HCT116 (cell line): Measurements from ENCODE around the gene LHX3. TPM values are rescaled to one million over a fixed set of nuclear protein-coding genes. Genes with fewer than 3 reads are reported as not detected.

Experiments
- ATAC-seq: fragments of 200-7000 bp; cut with Tn5 transposase; 2 replicates; pipeline ENCODE4 v1.9.1; 2020; ENCODE audit warnings: mild to moderate bottlenecking, moderate library complexity
- BruUV-seq: library from RNA; stranded (reverse); fragments of 400-500 nt; replicated peaks from 2 replicates; lab custom pipeline; 2021; lab: Mats Ljungman, UMichigan
- CTCF ChIA-PET: fragments of 300-600 bp; sonication (Branson Sonifier 250); formaldehyde crosslinking; loops from one replicate; lab custom pipeline; 2021; ENCODE audit warnings: antibody characterized with exemption; lab: Charles Lee
- POLR2A ChIA-PET: fragments of 300-600, 350-600 bp; sonication (Branson Sonifier 250); formaldehyde crosslinking; loops from one replicate; lab custom pipeline; 2021; ENCODE audit warnings: antibody characterized with exemption; lab: Charles Lee
- RAD21 ChIA-PET, 2 experiments: fragments of 300-600 bp; sonication (Branson Sonifier 250); formaldehyde crosslinking; loops; one replicate each; lab custom pipeline; 2023; ENCODE audit warnings: low total read pairs in 2 of 2; ENCODE audit not compliant: uncharacterized antibody in 2 of 2, unreplicated experiment in 2 of 2, low non-redundant PET in 1 of 2; lab: Charles Lee
- DNase-seq: peaks from one replicate; pipeline ENCODE4 v3.0.0-alpha.2; 2010; ENCODE audit warnings: low read depth, low spot score
- H2AFZ ChIP-seq: fragments of 200-600 bp; shearing (Covaris generic), sonication (generic); 2 replicates; pipeline ENCODE4 v1.6.1; 2017; ENCODE audit warnings: low read depth, mixed run types, mixed read lengths, antibody characterized with exemption, low read length; ENCODE audit not compliant: poor library complexity, severe bottlenecking
- H3K27ac ChIP-seq: 2 replicates; pipeline ENCODE4 v1.5.1; 2012; ENCODE audit warnings: low read depth, low read length
- H3K27me3 ChIP-seq: fragments of 200-600 bp; sonication (generic); 2 replicates; pipeline ENCODE4 v1.6.1; 2016; ENCODE audit warnings: mixed run types, low read length, mixed read lengths; ENCODE audit not compliant: insufficient read depth
- H3K36me3 ChIP-seq, 2 experiments: fragments of 200-500 bp in 1 of 2; fragments of 200-600 bp in 1 of 2; sonication (Bioruptor generic) in 1 of 2; sonication (generic) in 1 of 2; 2 replicates each; pipeline versions ENCODE4 v1.5.1 to v1.6.1; 2014 to 2016; ENCODE audit warnings: low read length in 2 of 2, inconsistent platforms in 1 of 2, mixed read lengths in 1 of 2, mixed run types in 1 of 2; ENCODE audit not compliant: insufficient read depth in 2 of 2, control insufficient read depth in 1 of 2
- H3K4me1 ChIP-seq, 2 experiments: fragments of 200-600 bp in 1 of 2; sonication (generic) in 1 of 2; 2 replicates each; pipeline versions ENCODE4 v1.5.1 to v1.6.1; 2012 to 2017; ENCODE audit warnings: low read length in 2 of 2, inconsistent platforms in 1 of 2, mild to moderate bottlenecking in 1 of 2, mixed read lengths in 1 of 2, mixed run types in 1 of 2, moderate library complexity in 1 of 2; ENCODE audit not compliant: insufficient read depth in 2 of 2, control insufficient read depth in 1 of 2
- H3K4me2 ChIP-seq: fragments of 200-600 bp; sonication (generic); 2 replicates; pipeline ENCODE4 v1.6.1; 2017; ENCODE audit warnings: mixed run types, low read length, mixed read lengths
- H3K4me3 ChIP-seq, 2 experiments: fragments of 200-600 bp in 1 of 2; sonication (generic) in 1 of 2; replicated peaks in 1 of 2; 2 replicates each; pipeline ENCODE4 v1.5.1; 2011 to 2016; ENCODE audit warnings: low read length in 2 of 2, control low read depth in 1 of 2, low read depth in 1 of 2, mild to moderate bottlenecking in 1 of 2, mixed read lengths in 1 of 2, mixed run types in 1 of 2
- H3K79me2 ChIP-seq: fragments of 200-600 bp; sonication (generic); 2 replicates; pipeline ENCODE4 v1.6.1; 2017; ENCODE audit warnings: mild to moderate bottlenecking, mixed run types, low read length, moderate library complexity, mixed read lengths; ENCODE audit not compliant: insufficient read depth
- H3K9ac ChIP-seq: fragments of 200-600 bp; sonication (generic); 2 replicates; pipeline ENCODE4 v1.6.1; 2016; ENCODE audit warnings: low read length, mixed read lengths
- H3K9me2 ChIP-seq: fragments of 200-600 bp; sonication (generic), shearing (Covaris generic); 2 replicates; pipeline ENCODE4 v1.6.1; 2017; ENCODE audit warnings: mixed run types, mild to moderate bottlenecking, moderate library complexity; ENCODE audit not compliant: insufficient read depth
- H3K9me3 ChIP-seq, 2 experiments: fragments of 200-500 bp in 1 of 2; fragments of 200-600 bp in 1 of 2; sonication (Bioruptor generic) in 1 of 2; sonication (generic) in 1 of 2; 2 replicates each; pipeline ENCODE4 v1.6.1; 2014 to 2017; ENCODE audit warnings: low read length in 2 of 2, mixed read lengths in 2 of 2, inconsistent platforms in 1 of 2, low read depth in 1 of 2, mild to moderate bottlenecking in 1 of 2, mixed run types in 1 of 2, moderate library complexity in 1 of 2; ENCODE audit not compliant: control insufficient read depth in 1 of 2, insufficient read depth in 1 of 2
- H4K20me1 ChIP-seq: fragments of 200-600 bp; sonication (generic), shearing (Covaris generic); 2 replicates; pipeline ENCODE4 v1.6.1; 2017; ENCODE audit warnings: mixed run types, mild to moderate bottlenecking, moderate library complexity; ENCODE audit not compliant: insufficient read depth
- ATF3 ChIP-seq: IDR thresholded peaks from 2 replicates; pipeline ENCODE4 v1.6.1; 2012
- CBX3 ChIP-seq: IDR thresholded peaks from 2 replicates; pipeline ENCODE4 v1.6.1; 2012; ENCODE audit warnings: low read depth
- CEBPB ChIP-seq: IDR thresholded peaks from 2 replicates; pipeline ENCODE4 v1.6.1; 2012; ENCODE audit warnings: low read depth
- EGR1 ChIP-seq: IDR thresholded peaks from 2 replicates; pipeline ENCODE4 v1.6.1; 2012; ENCODE audit warnings: low read depth
- EZH2 ChIP-seq: fragments of 200-600 bp; sonication (generic); IDR thresholded peaks from 2 replicates; pipeline ENCODE4 v1.6.1; 2017; ENCODE audit warnings: antibody characterized with exemption, mixed run types
- EZH2phosphoT487 ChIP-seq: fragments of 200-600 bp; IDR thresholded peaks from 2 replicates; pipeline ENCODE4 v1.6.1; 2018; ENCODE audit warnings: antibody characterized with exemption, borderline replicate concordance
- JUND ChIP-seq: IDR thresholded peaks from 2 replicates; pipeline ENCODE4 v1.6.1; 2012
- MAX ChIP-seq: IDR thresholded peaks from 2 replicates; pipeline ENCODE4 v1.6.1; 2012
- POLR2A ChIP-seq: IDR thresholded peaks from 2 replicates; pipeline ENCODE4 v1.7.0; 2011; ENCODE audit warnings: borderline replicate concordance; ENCODE audit not compliant: insufficient read depth, insufficient read length; ENCODE audit errors: extremely low read depth
- RAD21 ChIP-seq: IDR thresholded peaks from 2 replicates; pipeline ENCODE4 v1.6.1; 2012; ENCODE audit warnings: low read depth, mild to moderate bottlenecking
- SIN3A ChIP-seq: IDR thresholded peaks from 2 replicates; pipeline ENCODE4 v1.6.1; 2012; ENCODE audit warnings: low read depth
- SRF ChIP-seq: IDR thresholded peaks from 2 replicates; pipeline ENCODE4 v1.6.1; 2012; ENCODE audit warnings: low read depth
- ZFX ChIP-seq: fragments of 450-650 bp; IDR thresholded peaks from 2 replicates; pipeline ENCODE4 v1.6.1; 2017
- ZNF274 ChIP-seq: fragments of 200-500 bp; sonication (Bioruptor generic); IDR thresholded peaks from 2 replicates; pipeline ENCODE4 v1.6.1; 2014; ENCODE audit warnings: mild to moderate bottlenecking, low read depth, low read length, inconsistent platforms
- intact Hi-C: fragments of 100-400 bp; cut with micrococcal nuclease; formaldehyde crosslinking; loops from 2 replicates; pipeline ENCODE4 v1.10.0; 2022
- total RNA-seq: library from RNA; stranded (reverse); gene quantifications from one replicate; pipeline ENCODE4 v1.2.1, GENCODE V29; 2021; ENCODE audit not compliant: unreplicated experiment
- TF ChIP-seq, protein P1 (sequence below): IDR thresholded peaks from 2 replicates; pipeline ENCODE4 v1.6.1; 2012; ENCODE audit warnings: low read depth
- TF ChIP-seq, protein P2 (sequence below): IDR thresholded peaks from 2 replicates; pipeline ENCODE4 v1.6.1; 2011; ENCODE audit warnings: mild to moderate bottlenecking, low read length, moderate library complexity; ENCODE audit not compliant: insufficient replicate concordance; ENCODE audit errors: extremely low read depth

Gene LHX3
- total RNA-seq, 1 experiment from 2014 or later, result not detected

DNA sequence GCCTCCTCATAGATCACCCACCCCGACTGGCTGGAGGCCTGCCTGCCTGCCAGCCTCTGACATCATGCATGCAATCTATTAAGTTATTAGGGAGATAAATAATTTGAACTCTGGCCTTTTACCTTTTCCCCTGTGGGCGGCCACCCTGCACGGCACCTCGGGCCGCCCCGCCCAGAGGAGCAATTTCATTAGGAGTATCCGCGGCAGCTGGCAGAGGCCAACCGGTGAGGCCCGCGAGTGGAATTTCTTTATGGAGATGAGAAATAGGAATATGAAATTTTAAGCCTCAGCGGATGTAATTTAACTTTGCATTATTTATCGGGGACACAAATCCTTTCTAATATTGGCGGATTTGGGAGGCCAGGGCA lies 22.5 kb downstream of the LHX3 start:
- Histone ChIP-seq H3K27ac (no peak overlapping the region), H4K20me1 (no peaks in the 10 kb centered on the region), H3K9me2 (no peaks in the 10 kb centered on the region), H3K27me3 (no peaks in the 10 kb centered on the region), H3K9ac (no peak overlapping the region), H3K4me3 (no peak overlapping the region), H2AFZ (no peak overlapping the region), H3K36me3 (no peaks in the 10 kb centered on the region), H3K4me2 (no peak overlapping the region), H3K9me3 (no peaks in the 10 kb centered on the region), H3K79me2 (no peaks in the 10 kb centered on the region), H3K4me1 (no peaks in the 10 kb centered on the region)
- RAD21 ChIA-PET, result no interaction called here
- TF ChIP-seq, protein P1, sequence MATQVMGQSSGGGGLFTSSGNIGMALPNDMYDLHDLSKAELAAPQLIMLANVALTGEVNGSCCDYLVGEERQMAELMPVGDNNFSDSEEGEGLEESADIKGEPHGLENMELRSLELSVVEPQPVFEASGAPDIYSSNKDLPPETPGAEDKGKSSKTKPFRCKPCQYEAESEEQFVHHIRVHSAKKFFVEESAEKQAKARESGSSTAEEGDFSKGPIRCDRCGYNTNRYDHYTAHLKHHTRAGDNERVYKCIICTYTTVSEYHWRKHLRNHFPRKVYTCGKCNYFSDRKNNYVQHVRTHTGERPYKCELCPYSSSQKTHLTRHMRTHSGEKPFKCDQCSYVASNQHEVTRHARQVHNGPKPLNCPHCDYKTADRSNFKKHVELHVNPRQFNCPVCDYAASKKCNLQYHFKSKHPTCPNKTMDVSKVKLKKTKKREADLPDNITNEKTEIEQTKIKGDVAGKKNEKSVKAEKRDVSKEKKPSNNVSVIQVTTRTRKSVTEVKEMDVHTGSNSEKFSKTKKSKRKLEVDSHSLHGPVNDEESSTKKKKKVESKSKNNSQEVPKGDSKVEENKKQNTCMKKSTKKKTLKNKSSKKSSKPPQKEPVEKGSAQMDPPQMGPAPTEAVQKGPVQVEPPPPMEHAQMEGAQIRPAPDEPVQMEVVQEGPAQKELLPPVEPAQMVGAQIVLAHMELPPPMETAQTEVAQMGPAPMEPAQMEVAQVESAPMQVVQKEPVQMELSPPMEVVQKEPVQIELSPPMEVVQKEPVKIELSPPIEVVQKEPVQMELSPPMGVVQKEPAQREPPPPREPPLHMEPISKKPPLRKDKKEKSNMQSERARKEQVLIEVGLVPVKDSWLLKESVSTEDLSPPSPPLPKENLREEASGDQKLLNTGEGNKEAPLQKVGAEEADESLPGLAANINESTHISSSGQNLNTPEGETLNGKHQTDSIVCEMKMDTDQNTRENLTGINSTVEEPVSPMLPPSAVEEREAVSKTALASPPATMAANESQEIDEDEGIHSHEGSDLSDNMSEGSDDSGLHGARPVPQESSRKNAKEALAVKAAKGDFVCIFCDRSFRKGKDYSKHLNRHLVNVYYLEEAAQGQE, result no peak
- no peak for TF ChIP-seq ZNF274
- TF ChIP-seq EGR1, result no peak
- TF ChIP-seq SIN3A, result no peak
- no peak for TF ChIP-seq MAX
- no peak for TF ChIP-seq JUND
- TF ChIP-seq EZH2, result no peak
- no peak for TF ChIP-seq POLR2A
- TF ChIP-seq, protein P2, sequence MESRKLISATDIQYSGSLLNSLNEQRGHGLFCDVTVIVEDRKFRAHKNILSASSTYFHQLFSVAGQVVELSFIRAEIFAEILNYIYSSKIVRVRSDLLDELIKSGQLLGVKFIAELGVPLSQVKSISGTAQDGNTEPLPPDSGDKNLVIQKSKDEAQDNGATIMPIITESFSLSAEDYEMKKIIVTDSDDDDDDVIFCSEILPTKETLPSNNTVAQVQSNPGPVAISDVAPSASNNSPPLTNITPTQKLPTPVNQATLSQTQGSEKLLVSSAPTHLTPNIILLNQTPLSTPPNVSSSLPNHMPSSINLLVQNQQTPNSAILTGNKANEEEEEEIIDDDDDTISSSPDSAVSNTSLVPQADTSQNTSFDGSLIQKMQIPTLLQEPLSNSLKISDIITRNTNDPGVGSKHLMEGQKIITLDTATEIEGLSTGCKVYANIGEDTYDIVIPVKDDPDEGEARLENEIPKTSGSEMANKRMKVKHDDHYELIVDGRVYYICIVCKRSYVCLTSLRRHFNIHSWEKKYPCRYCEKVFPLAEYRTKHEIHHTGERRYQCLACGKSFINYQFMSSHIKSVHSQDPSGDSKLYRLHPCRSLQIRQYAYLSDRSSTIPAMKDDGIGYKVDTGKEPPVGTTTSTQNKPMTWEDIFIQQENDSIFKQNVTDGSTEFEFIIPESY, result no peak
- TF ChIP-seq EZH2phosphoT487, result no peak
- no peak for TF ChIP-seq CBX3
- TF ChIP-seq ZFX, result no peak
- TF ChIP-seq RAD21, result no peak
- TF ChIP-seq ATF3, result no peak
- TF ChIP-seq SRF, result no peak
- TF ChIP-seq CEBPB, result no peak
- intact Hi-C loops, result no loop called here
- POLR2A ChIA-PET, result no interaction called here
- CTCF ChIA-PET, result no interaction called here
- no TSS peak for BruUV-seq
- DNase-seq (no peak), ATAC-seq (no peak)
